ENCODE data around the gene DES. TPM values are rescaled to one million over a fixed set of nuclear protein-coding genes. Genes with fewer than 3 reads are reported as not detected.

DES gene
- total RNA-seq, 1 donor from 2014 or later: 1,211 TPM

GRCh38 chr2:219438453-219438852 is 20.3 kb downstream of the DES start:
- no peak for DNase-seq (ENCODE audit: low spot score)

GRCh38 chr2:219439506-219439905 is 21.3 kb downstream of the DES start:
- DNase-seq (ENCODE audit: low spot score): no peak

- no peak for DNase-seq (ENCODE audit: low spot score)
These were observed 22.4 kb downstream of the DES start for GRCh38 chr2:219440388-219441256.

- DNase-seq (ENCODE audit: low spot score): no peak
These were observed 23.5 kb downstream of the DES start for GRCh38 chr2:219441451-219442255.

GRCh38 chr2:219442256-219443015 is 24.3 kb downstream of the DES start:
- no peak for DNase-seq (ENCODE audit: low spot score)

GRCh38 chr2:219443016-219443696 is 25.0 kb downstream of the DES start:
- DNase-seq (ENCODE audit: low spot score): no peak

GRCh38 chr2:219443697-219444023 is 25.5 kb downstream of the DES start:
- no peak for DNase-seq (ENCODE audit: low spot score)

- no peak for DNase-seq (ENCODE audit: low spot score)
These were observed 26.5 kb downstream of the DES start for GRCh38 chr2:219444566-219445091.

- DNase-seq (ENCODE audit: low spot score): no peak
These were observed 27.1 kb downstream of the DES start for GRCh38 chr2:219445220-219445640.

- no peak for DNase-seq (ENCODE audit: low spot score)
These were observed 27.9 kb downstream of the DES start for GRCh38 chr2:219446101-219446504.

GRCh38 chr2:219446689-219447088 is 28.5 kb downstream of the DES start:
- no peak for DNase-seq (ENCODE audit: low spot score)

GRCh38 chr2:219447242-219448098 is 29.3 kb downstream of the DES start:
- DNase-seq (ENCODE audit: low spot score): no peak

- no peak for DNase-seq (ENCODE audit: low spot score)
These were observed 30.1 kb downstream of the DES start for GRCh38 chr2:219448099-219448775.

- DNase-seq (ENCODE audit: low spot score): no peak
These were observed 30.7 kb downstream of the DES start for GRCh38 chr2:219448776-219449341.

- DNase-seq (ENCODE audit: low spot score): no peak
These were observed 31.4 kb downstream of the DES start for GRCh38 chr2:219449609-219450008.

GRCh38 chr2:219451661-219452360 is 33.6 kb downstream of the DES start:
- DNase-seq (ENCODE audit: low spot score): peak; percentile 75

GRCh38 chr2:219452361-219453317 is 34.5 kb downstream of the DES start:
- DNase-seq (ENCODE audit: low spot score): peak; percentile 77

Data from ureter (tissue), 1 donor.